GM23338 (cell line): ENCODE results near the gene VOPP1. TPM values are rescaled to one million over a fixed set of nuclear protein-coding genes. Genes with fewer than 3 reads are reported as not detected.

ENCODE experiments used
- ATAC-seq: fragments of 200-7000 bp; cut with Tn5 transposase; 3 replicates; pipeline ENCODE4 v1.9.1; 2020
- DNase-seq: peaks from one replicate; pipeline ENCODE4 v3.0.0-alpha.2; 2015; ENCODE audit warnings: low spot score
- H2AFZ ChIP-seq: fragments of 200-600 bp; sonication (generic); 2 replicates; pipeline ENCODE4 v1.8.0; 2016; ENCODE audit warnings: antibody characterized with exemption, mild to moderate bottlenecking, moderate library complexity
- H3F3A ChIP-seq: fragments of 200-600 bp; sonication (generic); replicated peaks from 2 replicates; pipeline ENCODE4 v1.8.0; 2017; ENCODE audit warnings: antibody characterized with exemption, mixed run types, low read depth
- H3K27ac ChIP-seq: fragments of 200-600 bp; sonication (generic); 2 replicates; pipeline ENCODE4 v1.6.1; 2016; ENCODE audit warnings: low read depth
- H3K27me3 ChIP-seq: fragments of 200-600 bp; sonication (generic); 2 replicates; pipeline ENCODE4 v1.8.0; 2016; ENCODE audit warnings: mild to moderate bottlenecking, mixed run types, moderate library complexity; ENCODE audit not compliant: insufficient read depth
- H3K36me3 ChIP-seq: fragments of 200-600 bp; sonication (generic); 2 replicates; pipeline ENCODE4 v1.8.0; 2016; ENCODE audit warnings: mild to moderate bottlenecking; ENCODE audit not compliant: insufficient read depth
- H3K4me1 ChIP-seq: fragments of 200-600 bp; sonication (generic); 2 replicates; pipeline ENCODE4 v1.8.0; 2016; ENCODE audit warnings: mild to moderate bottlenecking, moderate library complexity; ENCODE audit not compliant: insufficient read depth
- H3K4me2 ChIP-seq: fragments of 200-600 bp; sonication (generic); 2 replicates; pipeline ENCODE4 v1.7.1; 2017; ENCODE audit warnings: mixed run types
- H3K4me3 ChIP-seq: fragments of 200-600 bp; sonication (generic); 2 replicates; pipeline ENCODE4 v1.6.1; 2016; ENCODE audit warnings: mixed run types
- H3K79me2 ChIP-seq: fragments of 200-600 bp; sonication (generic); replicated peaks from 2 replicates; pipeline ENCODE4 v1.8.0; 2017; ENCODE audit warnings: mild to moderate bottlenecking; ENCODE audit not compliant: insufficient read depth
- H3K9me2 ChIP-seq: fragments of 200-600 bp; sonication (generic); 2 replicates; pipeline ENCODE4 v1.8.0; 2017; ENCODE audit not compliant: insufficient read depth
- H4K20me1 ChIP-seq: fragments of 200-600 bp; sonication (generic); replicated peaks from 2 replicates; pipeline ENCODE4 v1.8.0; 2017; ENCODE audit warnings: mild to moderate bottlenecking; ENCODE audit not compliant: insufficient read depth
- H3K27ac Mint-ChIP-seq: 2 replicates; pipeline ENCODE4 v1.8.0; 2020; ENCODE audit warnings: inconsistent platforms, mild to moderate bottlenecking, moderate library complexity, mixed read lengths
- H3K27me3 Mint-ChIP-seq: 3 replicates; pipeline ENCODE4 v1.8.0; 2022; ENCODE audit warnings: low read depth, mild to moderate bottlenecking, moderate library complexity, mixed read lengths, inconsistent platforms; ENCODE audit not compliant: insufficient read depth, poor library complexity
- H3K36me3 Mint-ChIP-seq: 3 replicates; pipeline ENCODE4 v1.8.0; 2021; ENCODE audit warnings: low read depth, mild to moderate bottlenecking, inconsistent platforms, moderate library complexity, mixed read lengths
- H3K4me1 Mint-ChIP-seq: 3 replicates; pipeline ENCODE4 v1.8.0; 2020; ENCODE audit warnings: mild to moderate bottlenecking, inconsistent platforms, mixed read lengths
- H3K4me3 Mint-ChIP-seq: 3 replicates; pipeline ENCODE4 v1.8.0; 2021; ENCODE audit warnings: moderate library complexity, mild to moderate bottlenecking, inconsistent platforms, mixed read lengths
- H3K9me3 Mint-ChIP-seq: 3 replicates; pipeline ENCODE4 v1.8.0; 2020; ENCODE audit warnings: moderate library complexity, mild to moderate bottlenecking, inconsistent platforms, mixed read lengths
- EZH2 ChIP-seq: fragments of 200-600 bp; sonication (generic); IDR thresholded peaks from one replicate; pipeline ENCODE4 v1.8.0; 2017; ENCODE audit warnings: antibody characterized with exemption, mild to moderate bottlenecking, low read depth; ENCODE audit not compliant: unreplicated experiment
- JUNB ChIP-seq: IDR thresholded peaks from one replicate; pipeline ENCODE4 v1.6.1; 2016; ENCODE audit warnings: antibody characterized with exemption; ENCODE audit not compliant: unreplicated experiment
- STAT1 ChIP-seq: IDR thresholded peaks from one replicate; pipeline ENCODE4 v1.6.1; 2016; ENCODE audit warnings: antibody characterized with exemption; ENCODE audit not compliant: unreplicated experiment
- polyA plus RNA-seq: library from polyadenylated mRNA; unstranded; fragments of >200 nt; fragmentation: Nextera tagmentation; extraction: Ambion mirVana; gene quantifications from 2 replicates; pipeline ENCODE4 v1.2.1, GENCODE V29; 2016
- total RNA-seq: library from RNA; depleted of rRNA; stranded (reverse); fragments of >200 nt; shearing (Covaris generic); gene quantifications from 2 replicates; pipeline ENCODE4 v1.2.3, GENCODE V29; 2014
- TF ChIP-seq, protein P1 (sequence below): fragments of 250-450 bp; sonication (Bioruptor Pico); IDR thresholded peaks from 2 replicates; pipeline ENCODE4 v1.5.0; 2020; ENCODE audit warnings: mild to moderate bottlenecking, moderate library complexity
- TF ChIP-seq, protein P2 (sequence below): IDR thresholded peaks from 2 replicates; pipeline ENCODE4 v1.6.1; 2016; ENCODE audit warnings: antibody characterized with exemption

VOPP1 gene
- total and polyA plus RNA-seq, 2 experiments from 2014 or later, result 28.2 to 73.7 TPM

DNA sequence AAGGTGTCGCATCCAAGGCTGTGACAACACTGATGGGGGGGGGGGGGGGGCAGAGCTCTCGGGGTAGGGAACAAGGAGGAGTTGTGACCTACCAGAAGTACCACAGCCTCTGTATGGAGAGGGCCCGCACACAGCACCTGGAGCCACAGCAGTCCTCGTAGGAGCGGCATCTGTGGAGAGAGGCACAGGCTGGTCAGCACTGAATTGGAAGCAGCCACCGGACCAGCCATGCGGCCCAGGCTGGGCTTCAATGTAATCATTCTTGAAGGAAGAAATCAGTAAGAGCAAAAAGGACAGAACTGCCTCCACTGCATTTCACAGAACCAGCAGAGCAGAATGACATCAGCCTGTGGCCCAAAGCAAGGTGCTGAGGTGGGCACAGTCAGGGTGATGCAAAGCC is 74.8 kb downstream of the VOPP1 start:
- H3K4me1 ChIP-seq, result no peaks in the 10 kb centered on the region; the same call in 1 of the 2 replicates
- ATAC-seq (no peak), DNase-seq (no peak)
- H3K36me3 ChIP-seq, result no peaks in the 10 kb centered on the region; the same call in 1 of the 2 replicates
- Mint-ChIP-seq H3K27ac (no peak overlapping the region), H3K9me3 (no peaks in the 10 kb centered on the region), H3K36me3 (peaks cover 12% of the 10 kb centered on the region; the same call in 2 of the 3 replicates), H3K4me3 (no peak overlapping the region), H3K27me3 (peaks cover 5% of the 10 kb centered on the region), H3K4me1 (peaks cover 24% of the 10 kb centered on the region)
- H2AFZ ChIP-seq, result no peak overlapping the region
- H3K4me2 ChIP-seq, result no peak overlapping the region
- H3K4me3 ChIP-seq, result no peak overlapping the region
- no peaks in the 10 kb centered on the region for H3F3A ChIP-seq
- H3K27me3 ChIP-seq, result no peaks in the 10 kb centered on the region
- H4K20me1 ChIP-seq, result no peaks in the 10 kb centered on the region; the same call in 1 of the 2 replicates
- TF ChIP-seq STAT1 (no peak), EZH2 (no peak), JUNB (no peak)
- TF ChIP-seq, protein P1, sequence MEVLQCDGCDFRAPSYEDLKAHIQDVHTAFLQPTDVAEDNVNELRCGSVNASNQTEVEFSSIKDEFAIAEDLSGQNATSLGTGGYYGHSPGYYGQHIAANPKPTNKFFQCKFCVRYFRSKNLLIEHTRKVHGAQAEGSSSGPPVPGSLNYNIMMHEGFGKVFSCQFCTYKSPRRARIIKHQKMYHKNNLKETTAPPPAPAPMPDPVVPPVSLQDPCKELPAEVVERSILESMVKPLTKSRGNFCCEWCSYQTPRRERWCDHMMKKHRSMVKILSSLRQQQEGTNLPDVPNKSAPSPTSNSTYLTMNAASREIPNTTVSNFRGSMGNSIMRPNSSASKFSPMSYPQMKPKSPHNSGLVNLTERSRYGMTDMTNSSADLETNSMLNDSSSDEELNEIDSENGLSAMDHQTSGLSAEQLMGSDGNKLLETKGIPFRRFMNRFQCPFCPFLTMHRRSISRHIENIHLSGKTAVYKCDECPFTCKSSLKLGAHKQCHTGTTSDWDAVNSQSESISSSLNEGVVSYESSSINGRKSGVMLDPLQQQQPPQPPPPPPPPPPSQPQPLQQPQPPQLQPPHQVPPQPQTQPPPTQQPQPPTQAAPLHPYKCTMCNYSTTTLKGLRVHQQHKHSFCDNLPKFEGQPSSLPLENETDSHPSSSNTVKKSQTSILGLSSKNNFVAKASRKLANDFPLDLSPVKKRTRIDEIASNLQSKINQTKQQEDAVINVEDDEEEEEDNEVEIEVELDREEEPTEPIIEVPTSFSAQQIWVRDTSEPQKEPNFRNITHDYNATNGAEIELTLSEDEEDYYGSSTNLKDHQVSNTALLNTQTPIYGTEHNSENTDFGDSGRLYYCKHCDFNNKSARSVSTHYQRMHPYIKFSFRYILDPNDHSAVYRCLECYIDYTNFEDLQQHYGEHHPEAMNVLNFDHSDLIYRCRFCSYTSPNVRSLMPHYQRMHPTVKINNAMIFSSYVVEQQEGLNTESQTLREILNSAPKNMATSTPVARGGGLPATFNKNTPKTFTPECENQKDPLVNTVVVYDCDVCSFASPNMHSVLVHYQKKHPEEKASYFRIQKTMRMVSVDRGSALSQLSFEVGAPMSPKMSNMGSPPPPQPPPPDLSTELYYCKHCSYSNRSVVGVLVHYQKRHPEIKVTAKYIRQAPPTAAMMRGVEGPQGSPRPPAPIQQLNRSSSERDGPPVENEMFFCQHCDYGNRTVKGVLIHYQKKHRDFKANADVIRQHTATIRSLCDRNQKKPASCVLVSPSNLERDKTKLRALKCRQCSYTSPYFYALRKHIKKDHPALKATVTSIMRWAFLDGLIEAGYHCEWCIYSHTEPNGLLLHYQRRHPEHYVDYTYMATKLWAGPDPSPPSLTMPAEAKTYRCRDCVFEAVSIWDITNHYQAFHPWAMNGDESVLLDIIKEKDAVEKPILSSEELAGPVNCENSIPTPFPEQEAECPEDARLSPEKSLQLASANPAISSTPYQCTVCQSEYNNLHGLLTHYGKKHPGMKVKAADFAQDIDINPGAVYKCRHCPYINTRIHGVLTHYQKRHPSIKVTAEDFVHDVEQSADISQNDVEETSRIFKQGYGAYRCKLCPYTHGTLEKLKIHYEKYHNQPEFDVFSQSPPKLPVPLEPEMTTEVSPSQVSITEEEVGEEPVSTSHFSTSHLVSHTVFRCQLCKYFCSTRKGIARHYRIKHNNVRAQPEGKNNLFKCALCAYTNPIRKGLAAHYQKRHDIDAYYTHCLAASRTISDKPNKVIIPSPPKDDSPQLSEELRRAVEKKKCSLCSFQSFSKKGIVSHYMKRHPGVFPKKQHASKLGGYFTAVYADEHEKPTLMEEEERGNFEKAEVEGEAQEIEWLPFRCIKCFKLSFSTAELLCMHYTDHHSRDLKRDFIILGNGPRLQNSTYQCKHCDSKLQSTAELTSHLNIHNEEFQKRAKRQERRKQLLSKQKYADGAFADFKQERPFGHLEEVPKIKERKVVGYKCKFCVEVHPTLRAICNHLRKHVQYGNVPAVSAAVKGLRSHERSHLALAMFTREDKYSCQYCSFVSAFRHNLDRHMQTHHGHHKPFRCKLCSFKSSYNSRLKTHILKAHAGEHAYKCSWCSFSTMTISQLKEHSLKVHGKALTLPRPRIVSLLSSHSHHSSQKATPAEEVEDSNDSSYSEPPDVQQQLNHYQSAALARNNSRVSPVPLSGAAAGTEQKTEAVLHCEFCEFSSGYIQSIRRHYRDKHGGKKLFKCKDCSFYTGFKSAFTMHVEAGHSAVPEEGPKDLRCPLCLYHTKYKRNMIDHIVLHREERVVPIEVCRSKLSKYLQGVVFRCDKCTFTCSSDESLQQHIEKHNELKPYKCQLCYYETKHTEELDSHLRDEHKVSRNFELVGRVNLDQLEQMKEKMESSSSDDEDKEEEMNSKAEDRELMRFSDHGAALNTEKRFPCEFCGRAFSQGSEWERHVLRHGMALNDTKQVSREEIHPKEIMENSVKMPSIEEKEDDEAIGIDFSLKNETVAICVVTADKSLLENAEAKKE (CRISPR knock-in tag), result no peak
- TF ChIP-seq, protein P2, sequence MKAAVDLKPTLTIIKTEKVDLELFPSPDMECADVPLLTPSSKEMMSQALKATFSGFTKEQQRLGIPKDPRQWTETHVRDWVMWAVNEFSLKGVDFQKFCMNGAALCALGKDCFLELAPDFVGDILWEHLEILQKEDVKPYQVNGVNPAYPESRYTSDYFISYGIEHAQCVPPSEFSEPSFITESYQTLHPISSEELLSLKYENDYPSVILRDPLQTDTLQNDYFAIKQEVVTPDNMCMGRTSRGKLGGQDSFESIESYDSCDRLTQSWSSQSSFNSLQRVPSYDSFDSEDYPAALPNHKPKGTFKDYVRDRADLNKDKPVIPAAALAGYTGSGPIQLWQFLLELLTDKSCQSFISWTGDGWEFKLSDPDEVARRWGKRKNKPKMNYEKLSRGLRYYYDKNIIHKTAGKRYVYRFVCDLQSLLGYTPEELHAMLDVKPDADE, result no peak
- H3K79me2 ChIP-seq, result peaks cover 29% of the 10 kb centered on the region
- H3K9me2 ChIP-seq, result no peaks in the 10 kb centered on the region
- H3K27ac ChIP-seq, result no peak overlapping the region
